Keratinocyte (primary cell): ENCODE measurements around the gene ZSCAN9. TPM values are rescaled to one million over a fixed set of nuclear protein-coding genes. Genes with fewer than 3 reads are reported as not detected.

ENCODE experiments used
- DNase-seq: peaks from one replicate; pipeline ENCODE4 v3.0.0-alpha.2; 2011; ENCODE audit warnings: low read depth, missing footprints, low spot score
- FAIRE-seq: peaks from 2 replicates; lab custom pipeline; 2011; peaks lifted over from hg19 to GRCh38; lab: Jason Lieb, UNC
- H2AFZ ChIP-seq: 2 replicates; pipeline ENCODE4 v1.6.0; 2012; ENCODE audit warnings: low read length, control low read depth, inconsistent platforms; ENCODE audit not compliant: control insufficient read depth
- H3K27ac ChIP-seq: 2 replicates; pipeline ENCODE4 v1.5.1; 2011; ENCODE audit warnings: low read length; ENCODE audit not compliant: control insufficient read depth, insufficient read depth
- H3K27me3 ChIP-seq: 3 replicates; pipeline ENCODE4 v1.6.0; 2011; ENCODE audit warnings: low read length; ENCODE audit not compliant: control insufficient read depth, insufficient read depth; ENCODE audit errors: extremely low read depth
- H3K36me3 ChIP-seq, 2 experiments: 2 replicates in 1 of 2; 3 replicates in 1 of 2; pipeline ENCODE4 v1.5.1; 2011; ENCODE audit warnings: low read length in 2 of 2, mild to moderate bottlenecking in 1 of 2; ENCODE audit not compliant: control insufficient read depth in 2 of 2, insufficient read depth in 2 of 2; ENCODE audit errors: extremely low read depth in 1 of 2
- H3K4me1 ChIP-seq: 3 replicates; pipeline ENCODE4 v1.5.1; 2011; ENCODE audit warnings: low read length; ENCODE audit not compliant: control insufficient read depth, insufficient read depth; ENCODE audit errors: extremely low read depth
- H3K4me2 ChIP-seq: 3 replicates; pipeline ENCODE4 v1.6.0; 2011; ENCODE audit warnings: low read depth, low read length; ENCODE audit not compliant: control insufficient read depth, insufficient read depth; ENCODE audit errors: extremely low read depth
- H3K4me3 ChIP-seq, 3 experiments: fragments of 200-600 bp in 1 of 3; sonication (generic) in 1 of 3; 2 replicates in 2 of 3; 3 replicates in 1 of 3; pipeline ENCODE4 v1.5.1; 2011 to 2016; ENCODE audit warnings: low read length in 3 of 3, mild to moderate bottlenecking in 3 of 3, control low read depth in 2 of 3, inconsistent platforms in 1 of 3, low read depth in 1 of 3, mixed read lengths in 1 of 3, mixed run types in 1 of 3, moderate library complexity in 1 of 3; ENCODE audit not compliant: control insufficient read depth in 2 of 3, insufficient read depth in 2 of 3; ENCODE audit errors: extremely low read depth in 1 of 3
- H3K79me2 ChIP-seq: 2 replicates; pipeline ENCODE4 v1.6.0; 2012; ENCODE audit warnings: low read length; ENCODE audit not compliant: control insufficient read depth, insufficient read depth
- H3K9ac ChIP-seq: 3 replicates; pipeline ENCODE4 v1.6.0; 2011; ENCODE audit warnings: low read length; ENCODE audit not compliant: control insufficient read depth, insufficient read depth; ENCODE audit errors: extremely low read depth
- H3K9me1 ChIP-seq: 3 replicates; pipeline ENCODE4 v1.6.0; 2011; ENCODE audit warnings: low read length; ENCODE audit not compliant: control insufficient read depth, insufficient read depth; ENCODE audit errors: extremely low read depth
- H3K9me3 ChIP-seq: 2 replicates; pipeline ENCODE4 v1.5.1; 2012; ENCODE audit warnings: low read depth, low read length; ENCODE audit not compliant: control insufficient read depth
- H4K20me1 ChIP-seq: 3 replicates; pipeline ENCODE4 v1.6.0; 2011; ENCODE audit warnings: low read length; ENCODE audit not compliant: control insufficient read depth, insufficient read depth; ENCODE audit errors: extremely low read depth
- CTCF ChIP-seq, 3 experiments: IDR thresholded peaks in 1 of 3; conservative IDR thresholded peaks in 1 of 3; optimal IDR thresholded peaks in 1 of 3; 2 replicates in 2 of 3; 3 replicates in 1 of 3; pipeline versions ENCODE3 to v1.5.1; 2011; ENCODE audit warnings: low read length in 3 of 3, mild to moderate bottlenecking in 3 of 3, moderate library complexity in 2 of 3, control low read depth in 1 of 3, inconsistent platforms in 1 of 3; ENCODE audit not compliant: insufficient read depth in 2 of 3; ENCODE audit errors: extremely low read depth in 1 of 3
- EZH2 ChIP-seq: IDR thresholded peaks from one replicate; pipeline ENCODE4 v1.6.1; 2012; ENCODE audit warnings: inconsistent platforms, mild to moderate bottlenecking, low read length, moderate library complexity
- dilution Hi-C: fragments of 300-500 bp; cut with MboI; formaldehyde crosslinking; loops from one replicate; pipeline ENCODE4 v1.7.0; 2020; ENCODE audit warnings: low sequenced_read_pairs; ENCODE audit not compliant: extremely low pct_ligation_motif_present
- polyA plus RNA-seq, 5 experiments: library from polyadenylated mRNA; depleted of rRNA in 3 of 5; stranded (reverse) in 3 of 5; stranded (forward) in 1 of 5; unstranded in 1 of 5; fragments of >200 nt; gene quantifications; 1 replicate in 1 of 5; 2 replicates in 3 of 5; 3 replicates in 1 of 5; pipeline versions ENCODE4 v1.2.1 to v1.2.3, GENCODE V29; 2011 to 2012; ENCODE audit warnings: missing spikeins in 2 of 5, low read depth in 1 of 5, low replicate concordance in 1 of 5

The ZSCAN9 gene
- polyA plus RNA-seq, 1 donor (not counting 4 experiments of a cell fraction or from before 2014, with no cell fraction given), result 12.0 TPM

DNA sequence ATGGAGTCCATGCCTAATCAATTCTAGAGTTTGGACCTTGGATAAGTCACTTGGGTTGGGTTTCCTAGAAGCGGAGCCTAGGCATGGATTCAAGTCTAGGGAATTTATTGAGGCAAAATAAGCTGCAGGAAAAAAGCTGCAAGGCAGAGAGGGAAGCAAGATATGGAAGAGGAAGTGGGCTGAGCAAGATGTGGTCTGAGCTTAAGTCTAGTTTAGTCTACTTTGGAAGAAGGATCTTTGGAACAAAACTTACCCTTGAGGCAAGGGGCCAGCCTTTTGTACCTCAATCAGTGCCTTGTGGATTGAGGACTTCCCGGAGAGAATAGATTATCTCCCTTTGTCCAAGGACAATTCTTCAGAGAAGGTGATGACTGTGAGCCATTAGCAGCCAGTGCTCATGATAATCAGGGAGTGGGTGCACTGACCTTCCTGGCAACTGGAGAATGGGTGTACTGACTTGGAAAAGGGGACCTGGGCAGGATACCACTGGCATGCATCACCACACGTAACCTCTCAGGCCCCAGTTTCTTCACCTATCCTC is 10.9 kb downstream of the ZSCAN9 start:
- FAIRE-seq, result no peak
- no peaks in the 10 kb centered on the region for H3K9me1 ChIP-seq
- H3K9me3 ChIP-seq, result no peaks in the 10 kb centered on the region
- dilution Hi-C loops, result no loop called here
- H3K79me2 ChIP-seq, result no peaks in the 10 kb centered on the region
- H3K4me2 ChIP-seq, result no peak overlapping the region
- H3K4me3 ChIP-seq, result no peak overlapping the region
- peaks cover 0 to 8% of the 10 kb centered on the region in 2 experiments for H3K36me3 ChIP-seq
- DNase-seq, result no peak
- H3K27ac ChIP-seq, result no peak overlapping the region
- no peak overlapping the region for H3K9ac ChIP-seq
- no peak overlapping the region for H2AFZ ChIP-seq
- no peak for TF ChIP-seq CTCF (optimal IDR thresholded peaks at IDR 0.05 in 1 of 3, IDR thresholded peaks at IDR 0.05 in 1 of 3, conservative IDR thresholded peaks at IDR 0.05 in 1 of 3; ENCODE audit: extremely low read depth in 1 of 3, insufficient read depth in 2 of 3, low read length in 3 of 3)
- no peak for TF ChIP-seq EZH2
- H4K20me1 ChIP-seq, result no peaks in the 10 kb centered on the region
- no peaks in the 10 kb centered on the region for H3K4me1 ChIP-seq
- H3K27me3 ChIP-seq, result no peaks in the 10 kb centered on the region

GRCh38 chr6:28239636-28240035 is 14.6 kb downstream of the ZSCAN9 start:
- dilution Hi-C loops, result no loop called here

More at GRCh38 chr6:28239636-28240035, 14.6 kb downstream of the ZSCAN9 start:
- no peak for TF ChIP-seq CTCF (optimal IDR thresholded peaks at IDR 0.05 in 1 of 3, IDR thresholded peaks at IDR 0.05 in 1 of 3, conservative IDR thresholded peaks at IDR 0.05 in 1 of 3; ENCODE audit: extremely low read depth in 1 of 3, insufficient read depth in 2 of 3, low read length in 3 of 3)
- no peak for TF ChIP-seq EZH2
- no peaks in the 10 kb centered on the region for H3K9me1 ChIP-seq
- H3K9me3 ChIP-seq, result no peaks in the 10 kb centered on the region
- no peak for DNase-seq
- H3K4me1 ChIP-seq, result no peaks in the 10 kb centered on the region
- no peak overlapping the region for H3K4me3 ChIP-seq
- H3K79me2 ChIP-seq, result no peaks in the 10 kb centered on the region
- no peaks in the 10 kb centered on the region for H3K27me3 ChIP-seq
- H4K20me1 ChIP-seq, result no peaks in the 10 kb centered on the region
- H3K4me2 ChIP-seq, result no peak overlapping the region
- FAIRE-seq, result no peak
- peaks cover 0 to 3% of the 10 kb centered on the region in 2 experiments for H3K36me3 ChIP-seq
- no peak overlapping the region for H3K27ac ChIP-seq
- no peak overlapping the region for H2AFZ ChIP-seq
- no peak overlapping the region for H3K9ac ChIP-seq
